NCI-H1092 treated with DMSO at 0.1 percent for 48 hours (cell line): Measurements from ENCODE around the gene SRGAP2.
"Not testable (repeated sequence)": the region's sequence is repeated elsewhere in the genome, so short reads cannot be mapped to it uniquely, and the experiment has no call there.

Experiments used
- DNase-seq: peaks from one replicate; lab custom pipeline; 2025; lab: John Stamatoyannopoulos, UW

The SRGAP2 gene

DNA sequence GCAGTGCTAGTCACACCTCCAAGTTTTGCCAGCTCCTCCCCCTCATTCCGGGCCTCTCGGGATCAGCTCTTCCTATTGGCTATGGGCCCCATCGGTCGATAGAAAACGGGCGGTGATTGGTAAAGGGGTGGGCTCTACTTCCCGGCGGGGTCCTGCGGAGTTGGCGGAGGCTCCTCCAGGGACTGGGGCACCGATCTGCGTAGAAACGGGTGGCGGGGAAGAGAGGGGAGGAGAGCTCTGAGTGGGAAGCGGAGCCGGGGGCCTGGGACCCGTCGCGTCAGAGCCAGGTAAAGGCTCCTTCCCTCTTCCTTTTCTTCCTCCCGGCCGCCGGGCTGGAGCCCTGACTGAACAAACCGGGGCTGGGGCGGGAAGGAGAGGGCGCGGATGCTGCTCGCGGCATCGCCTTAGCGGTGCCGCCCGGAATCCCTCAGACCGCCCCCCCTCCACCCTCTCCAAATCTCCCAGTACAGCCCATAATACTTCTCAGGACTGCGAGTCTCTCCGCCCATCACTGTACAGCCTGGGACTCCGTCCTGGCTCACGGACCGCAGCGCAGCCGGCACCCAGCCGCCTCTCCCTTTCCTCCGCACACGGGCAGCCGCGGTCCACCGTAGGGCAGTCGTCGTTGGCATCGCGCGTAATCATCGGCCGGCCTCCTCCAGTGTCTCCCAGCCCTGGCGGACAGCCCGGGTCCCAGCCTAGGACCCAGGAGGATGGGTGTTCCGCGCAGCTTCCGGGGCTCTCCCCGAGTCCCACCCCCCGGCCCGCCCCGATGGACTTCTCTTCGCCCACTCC, at the start of gene SRGAP2:
Gene SRGAP2 (plus strand): TSS at position 178 of the 795 bp plus-strand sequence. CDS start 2,430 bp downstream, outside the sequence.
- peak; percentile 40 for DNase-seq

DNA sequence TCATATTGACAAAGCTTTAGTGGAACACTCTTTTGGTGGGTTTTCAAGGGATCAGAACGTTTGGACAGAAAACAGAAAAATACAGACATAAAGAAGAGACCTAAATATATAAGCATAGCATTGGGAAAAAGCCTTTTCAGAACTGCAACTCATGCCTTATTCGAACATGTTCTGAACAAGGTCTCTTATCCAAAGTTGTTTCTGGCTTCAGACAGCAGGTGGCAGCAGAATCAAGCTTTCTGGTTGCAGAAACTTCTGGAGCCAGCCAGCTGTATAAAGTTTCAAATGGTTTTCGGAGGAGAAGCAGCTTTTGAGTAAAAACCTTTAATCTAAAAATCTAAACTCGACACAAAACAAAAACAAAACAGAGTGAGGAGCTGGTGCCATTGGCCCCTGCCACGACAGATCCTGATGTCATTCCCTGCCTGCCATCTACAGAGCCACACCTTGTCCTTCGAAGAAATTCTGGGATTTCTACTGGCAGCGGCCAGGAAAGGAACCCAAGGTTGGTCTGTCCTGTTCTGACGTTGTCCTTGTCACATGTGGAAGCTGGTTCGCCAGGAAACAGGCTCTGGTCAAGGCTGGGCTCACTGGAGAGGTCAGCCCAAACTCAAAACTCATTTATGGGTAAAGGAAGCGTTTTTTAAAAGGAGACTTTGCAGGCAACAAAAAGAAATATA, 35.9 kb upstream of the SRGAP2 start:
- not testable (repeated sequence) for DNase-seq

DNA sequence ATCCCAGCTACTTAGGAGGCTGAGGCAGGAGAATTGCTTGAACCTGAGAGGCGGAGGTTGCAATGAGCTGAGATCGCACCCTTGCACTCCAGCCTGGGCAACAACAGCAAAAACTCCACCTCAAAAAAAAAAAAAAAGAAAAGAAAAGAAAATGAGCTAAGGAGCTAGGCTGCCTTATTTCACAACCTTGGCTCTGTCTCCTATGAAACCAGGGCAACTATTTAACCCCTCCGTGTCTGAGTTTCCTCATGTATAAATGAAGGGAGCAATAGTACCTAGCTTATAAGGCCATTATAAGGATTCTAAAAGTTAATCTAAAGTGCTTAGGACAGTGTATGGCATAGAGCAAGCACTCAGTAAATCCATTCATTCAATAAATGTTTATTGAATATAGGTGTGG, 33.5 kb upstream of the SRGAP2 start:
- DNase-seq: not testable (repeated sequence)

- DNase-seq: not testable (repeated sequence)
Observed at GRCh38 chr1:206173110-206173719, 30.1 kb upstream of the SRGAP2 start.

DNA sequence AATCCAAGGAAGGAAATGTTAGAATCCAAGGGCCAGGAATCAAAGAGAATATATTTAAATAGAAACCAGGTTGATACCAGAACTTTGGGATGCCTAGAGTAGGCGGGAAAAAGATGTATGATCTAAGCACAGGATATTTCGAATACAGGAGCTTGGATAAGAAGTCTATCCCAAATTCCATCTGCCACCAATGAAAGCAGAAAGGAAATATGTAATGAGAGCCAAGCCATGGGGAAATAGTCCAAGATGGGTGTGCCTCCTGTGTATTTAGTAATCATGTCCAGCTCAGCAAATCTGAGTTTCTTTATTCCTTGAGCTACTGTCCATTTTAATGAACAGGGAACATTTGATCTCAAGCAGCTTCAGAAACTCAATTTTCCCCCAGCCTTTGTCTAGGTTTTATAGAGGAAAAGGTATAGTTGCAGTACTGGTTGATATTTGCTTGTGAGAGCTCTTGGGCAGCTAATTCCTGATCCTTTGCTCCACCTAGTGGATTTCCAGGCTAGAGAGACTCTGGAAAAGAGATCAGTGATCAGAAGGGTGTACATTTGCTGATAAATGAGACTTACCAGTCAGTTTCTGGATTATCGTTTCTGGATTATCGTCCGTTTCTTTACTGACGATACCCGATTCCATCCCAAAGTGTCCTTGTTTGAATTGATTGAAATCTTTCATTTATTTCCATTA, 29.0 kb upstream of the SRGAP2 start:
- DNase-seq: peak; percentile 5

DNA sequence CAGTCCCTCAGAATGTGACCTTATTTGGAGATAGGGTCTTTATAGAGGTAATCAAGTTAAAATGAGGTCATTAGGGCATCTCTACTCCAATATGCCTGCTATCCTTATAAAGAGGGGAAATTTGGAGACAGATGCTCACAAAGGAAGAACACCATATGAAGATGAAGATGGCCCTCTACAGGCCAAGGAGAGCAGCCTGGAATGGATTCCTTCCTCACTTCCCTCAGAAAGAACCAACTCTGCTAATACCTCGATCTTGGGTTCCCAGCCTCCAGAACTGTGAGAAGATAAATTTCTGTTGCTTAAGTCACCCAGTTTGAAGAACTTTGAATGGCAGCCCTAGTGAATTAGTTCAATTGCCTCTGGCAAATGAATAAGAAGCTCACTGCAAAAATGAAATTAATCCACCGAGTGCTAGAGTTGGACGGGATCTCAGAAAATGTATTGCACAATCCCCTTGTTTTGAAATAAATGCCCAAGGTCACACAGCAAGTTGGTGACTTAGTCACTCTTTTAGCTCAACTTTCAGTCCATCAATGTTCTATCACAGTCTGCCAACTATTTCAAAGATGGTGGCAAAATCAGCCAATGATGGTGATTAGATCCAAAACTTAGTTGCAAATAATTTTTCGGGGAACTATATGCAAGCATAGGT, 27.8 kb upstream of the SRGAP2 start:
- not testable (repeated sequence) for DNase-seq

DNA sequence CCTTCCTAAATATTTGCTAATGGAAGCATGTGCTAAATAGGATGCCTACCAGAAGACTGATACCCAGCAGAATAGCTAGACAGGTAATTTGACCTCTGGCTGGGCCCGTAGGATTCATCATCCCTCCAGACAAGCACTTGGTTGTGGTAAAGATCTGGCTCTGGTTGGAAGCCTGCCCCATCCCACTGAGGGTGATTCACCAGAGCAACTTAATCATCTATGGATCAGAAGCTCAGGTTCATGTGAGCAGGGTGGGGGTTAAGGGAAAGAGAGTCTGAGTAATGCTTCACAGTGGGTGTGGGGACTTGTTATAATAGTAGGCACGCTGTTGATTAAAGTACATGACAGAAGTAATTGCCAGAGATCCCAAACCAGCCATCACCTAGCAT, 27.2 kb upstream of the SRGAP2 start:
- DNase-seq: not testable (repeated sequence)

DNA sequence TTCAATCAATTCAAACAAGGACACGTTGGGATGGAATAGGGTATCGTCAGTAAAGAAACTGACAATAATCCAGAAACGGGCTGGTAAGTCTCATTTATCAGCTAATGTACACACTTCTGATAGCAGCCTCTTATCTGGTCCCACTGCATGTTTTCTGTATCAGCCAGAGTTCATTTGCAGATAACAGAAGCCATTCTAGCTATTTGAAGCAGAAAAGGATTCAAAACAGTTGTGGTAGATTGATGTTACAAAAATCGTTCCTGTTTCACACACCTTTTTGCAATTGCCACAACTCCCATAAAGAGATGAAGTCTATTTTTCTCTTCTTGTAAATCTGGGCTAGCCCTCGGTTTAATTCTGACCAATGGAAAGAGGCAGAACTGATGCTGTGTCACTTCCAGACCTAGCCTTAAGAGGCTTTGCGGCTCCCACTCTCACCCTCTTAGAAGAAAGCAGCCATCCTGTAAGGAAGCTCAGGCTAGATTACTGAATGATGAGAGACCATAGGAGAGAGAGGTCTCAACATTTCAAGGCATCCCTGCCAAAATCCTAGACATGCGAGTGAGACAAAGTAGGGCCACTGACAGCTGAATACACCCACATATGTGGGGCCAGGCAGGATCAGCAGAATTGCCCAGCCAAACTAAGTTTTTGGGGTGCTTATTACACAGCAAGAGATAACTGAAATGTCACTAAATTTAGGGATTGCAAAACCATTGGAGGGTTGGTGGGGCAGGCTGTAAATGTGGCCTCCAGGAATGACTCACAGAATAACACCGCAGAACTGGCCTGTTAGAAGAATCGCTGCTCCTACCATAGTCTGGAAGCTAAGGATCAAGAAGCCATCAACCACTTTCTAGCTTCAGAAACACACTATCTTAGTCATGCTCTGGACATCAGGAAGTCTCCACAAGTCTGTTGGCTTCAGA, 25.0 kb upstream of the SRGAP2 start:
- not testable (repeated sequence) for DNase-seq

GRCh38 chr1:206179666-206180065, 23.7 kb upstream of the SRGAP2 start:
- DNase-seq: not testable (repeated sequence)

DNA sequence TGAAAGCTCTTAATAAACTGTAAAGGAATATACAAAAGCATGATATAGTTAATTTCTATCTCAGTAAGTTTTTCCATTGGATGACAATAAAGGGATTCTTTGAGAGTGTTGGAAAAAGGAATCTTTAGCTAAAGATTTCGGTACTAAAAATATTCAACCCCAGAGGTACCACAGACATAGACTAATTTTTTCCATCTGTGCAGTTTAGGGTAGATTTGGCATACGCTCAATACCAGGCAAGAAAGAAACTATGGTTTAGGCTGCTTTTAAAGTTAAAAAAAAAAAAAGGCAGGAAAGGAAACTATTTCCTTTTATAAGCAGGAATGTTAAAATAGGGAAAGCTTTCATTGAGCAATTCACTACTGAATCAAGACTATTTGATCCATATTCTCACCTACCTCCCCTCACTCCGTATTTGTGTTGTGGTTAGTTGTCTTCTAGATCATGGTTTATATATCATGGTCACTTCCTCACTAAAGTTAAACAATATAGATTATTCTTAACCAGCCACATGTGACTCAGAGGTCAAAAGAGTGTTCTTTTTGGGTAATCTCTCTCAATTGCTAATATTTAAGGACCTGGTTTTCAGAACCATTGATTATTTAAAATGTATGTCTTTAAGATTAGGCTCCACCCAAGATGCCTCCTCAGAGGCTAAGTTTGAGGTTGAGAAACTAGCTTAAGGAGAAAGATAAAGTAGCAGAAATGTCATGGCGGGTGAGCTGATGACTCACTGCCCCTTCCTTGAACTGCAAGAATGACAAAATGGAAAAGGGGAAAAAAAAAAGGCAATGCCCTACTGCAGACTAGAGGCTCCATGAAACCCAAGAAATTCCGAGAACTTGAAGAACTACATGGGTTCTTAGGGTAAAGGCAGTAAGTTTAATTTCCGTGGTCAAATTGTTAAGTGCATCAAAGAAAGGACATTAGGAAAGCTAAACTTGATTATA, 20.7 kb upstream of the SRGAP2 start:
- not testable (repeated sequence) for DNase-seq

DNA sequence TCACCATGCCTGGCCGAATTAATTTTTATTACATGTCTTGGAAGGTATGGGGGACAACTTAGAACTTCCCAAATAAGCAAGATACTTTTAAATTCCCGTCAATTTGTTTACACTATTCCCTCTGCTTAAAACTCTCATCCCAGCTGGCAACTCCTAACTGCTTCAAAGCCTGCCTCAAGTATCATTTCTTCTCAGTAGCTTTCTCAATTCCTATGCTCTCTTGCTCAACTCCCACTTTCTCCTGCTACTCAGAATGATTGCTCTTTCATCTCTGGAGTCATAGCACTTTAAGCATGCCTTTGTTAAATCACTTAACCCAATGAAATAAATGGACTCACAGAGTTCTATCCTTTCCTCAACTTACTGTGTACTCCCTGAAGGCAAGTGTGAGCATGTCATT, 19.6 kb upstream of the SRGAP2 start:
- not testable (repeated sequence) for DNase-seq

DNA sequence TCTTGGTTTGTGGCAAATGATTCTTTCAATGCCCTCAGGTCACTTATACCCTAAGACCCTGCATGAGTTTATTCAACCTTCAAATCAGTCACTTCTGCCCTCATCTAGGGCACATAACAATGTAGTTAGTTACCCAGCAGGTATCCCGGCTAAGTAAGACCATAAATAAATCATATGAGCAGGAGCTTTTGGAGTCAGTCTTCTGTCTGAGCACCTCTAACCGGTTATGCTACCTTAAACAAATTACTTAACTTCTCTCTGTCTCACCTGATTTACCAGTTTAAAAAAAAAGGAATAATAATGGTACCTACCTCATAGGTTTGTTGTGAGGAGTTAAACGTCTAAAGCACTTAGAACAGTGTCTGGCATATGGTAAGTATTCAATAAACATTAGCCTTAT, 17.6 kb upstream of the SRGAP2 start:
- DNase-seq: not testable (repeated sequence)

GRCh38 chr1:206186826-206187225, 16.5 kb upstream of the SRGAP2 start:
- DNase-seq: not testable (repeated sequence)

DNA sequence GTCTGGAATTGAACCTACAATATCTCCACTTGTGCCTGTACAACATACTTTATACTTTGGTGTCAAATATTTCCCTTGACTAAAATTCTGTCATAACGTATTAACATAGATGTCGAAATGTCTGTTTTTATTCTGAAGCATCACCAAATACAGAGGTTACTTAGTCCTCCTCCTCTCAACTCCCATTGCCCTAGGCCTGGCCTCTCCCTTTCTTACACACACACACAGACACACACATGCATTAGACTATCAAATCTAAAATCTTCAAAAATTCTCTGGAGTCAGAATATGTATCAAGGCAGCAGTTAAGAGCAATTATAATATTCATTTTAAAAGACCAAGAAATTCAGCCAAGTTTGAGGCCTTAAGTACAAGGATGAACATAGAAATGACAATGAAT, 8.2 kb upstream of the SRGAP2 start:
- not testable (repeated sequence) for DNase-seq

- DNase-seq: not testable (repeated sequence)
Observed at GRCh38 chr1:206196748-206197424, 6.5 kb upstream of the SRGAP2 start.

DNA sequence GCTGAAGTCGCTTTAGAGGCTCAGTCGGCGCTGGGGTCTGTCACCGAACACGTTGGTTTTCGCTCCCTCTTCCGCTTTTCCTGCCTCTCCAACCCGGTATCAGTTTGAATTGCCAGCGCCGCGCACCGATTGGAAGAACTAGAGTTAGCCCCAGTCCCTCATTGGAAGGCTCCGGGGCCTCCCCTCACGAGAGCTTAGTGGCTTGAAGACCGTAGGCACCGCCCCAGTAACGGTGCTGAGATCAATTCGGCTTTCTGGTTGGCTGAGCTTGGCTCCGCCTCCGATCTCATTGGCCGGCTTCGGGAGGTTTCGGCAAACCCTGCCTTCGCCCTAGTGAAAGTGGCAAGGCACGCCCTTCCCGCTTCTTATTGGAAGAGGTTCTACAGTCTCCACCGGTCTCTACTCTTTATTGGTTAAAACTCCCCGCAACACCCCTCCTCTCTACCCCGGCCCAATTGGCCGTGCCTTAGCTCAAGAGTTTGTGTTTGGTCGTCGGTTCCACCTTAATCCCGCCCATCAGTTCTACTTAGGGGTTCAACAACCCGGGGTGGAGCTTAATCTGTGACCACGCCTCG, 465 bp upstream of the SRGAP2 start, which contains the start of gene FAM72A:
Gene FAM72A (minus strand): TSS at position 51 of the 575 bp plus-strand sequence. CDS start 814 bp downstream, outside the sequence.
- DNase-seq: peak; percentile 100

DNA sequence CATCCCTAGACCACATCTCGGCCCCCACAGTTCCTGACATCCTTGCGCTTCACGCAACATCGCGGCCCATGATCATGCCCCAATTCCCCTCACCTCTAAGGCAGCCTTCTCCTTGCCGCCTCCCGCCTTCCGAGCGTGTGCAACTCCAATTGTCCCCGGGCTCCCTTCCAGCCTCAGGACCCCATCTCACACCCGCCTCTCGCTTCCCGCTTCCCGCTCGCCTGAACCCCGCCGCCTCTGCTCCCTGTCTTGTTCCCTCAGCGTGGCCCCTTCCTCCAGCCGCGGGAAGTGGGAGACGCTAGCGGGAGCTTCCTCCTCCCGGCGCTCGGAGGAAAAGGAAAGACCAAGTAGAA, 794 bp downstream of the SRGAP2 start:
- DNase-seq: not testable (repeated sequence)

DNA sequence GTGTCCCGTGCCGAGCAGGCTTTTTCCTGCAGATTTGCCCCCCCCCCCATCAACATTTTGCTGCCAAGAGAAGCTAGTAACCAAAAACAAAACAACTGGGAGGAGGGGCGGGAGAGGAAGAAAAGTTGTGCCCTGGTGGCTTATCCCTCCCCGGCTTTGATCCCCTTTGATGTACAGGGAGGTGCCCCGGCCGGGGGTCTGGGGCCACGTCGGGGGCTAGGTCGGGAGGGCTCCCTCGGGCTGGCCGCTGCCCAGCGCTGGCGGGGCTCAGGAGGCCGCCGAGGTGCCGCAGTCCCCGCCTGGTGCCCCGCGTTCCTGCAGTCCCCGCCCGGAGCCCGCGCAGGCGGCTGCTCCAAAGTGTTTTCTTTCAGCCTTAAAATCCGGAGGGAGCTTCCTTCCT, 1.5 kb downstream of the SRGAP2 start:
- DNase-seq: peak; percentile 1
